ENCODE results near the gene NTF4. TPM values are rescaled to one million over a fixed set of nuclear protein-coding genes. Genes with fewer than 3 reads are reported as not detected.
"Not testable (repeated sequence)": the region's sequence is repeated elsewhere in the genome, so short reads cannot be mapped to it uniquely, and the experiment has no call there.

The NTF4 gene
- total RNA-seq, 1 donor: not detected

GRCh38 chr19:49042177-49042576 lies 22.4 kb downstream of the NTF4 start:
- H3K79me2 ChIP-seq (ENCODE audit: insufficient read depth, low read length): no peaks in the 10 kb centered on the region
- TF ChIP-seq CTCF (IDR thresholded peaks at IDR 0.05; ENCODE audit: extremely low read depth, low read depth, low read length): no peak
- no peak overlapping the region for H3K4me3 ChIP-seq (ENCODE audit: insufficient read depth, low read length)
- peaks cover 4% of the 10 kb centered on the region for H3K4me1 ChIP-seq (ENCODE audit: insufficient read depth, low read length)
- H3K27ac ChIP-seq (ENCODE audit: low read depth, low read length): no peak overlapping the region
- H3K27me3 ChIP-seq (ENCODE audit: insufficient read depth, low read length): no peaks in the 10 kb centered on the region
- H3K9me3 ChIP-seq (ENCODE audit: low read depth, low read length): no peaks in the 10 kb centered on the region
- H4K20me1 ChIP-seq (ENCODE audit: insufficient read depth, low read length): no peaks in the 10 kb centered on the region
- DNase-seq (ENCODE audit: insufficient read length, low spot score, missing footprints): peak; percentile 87
- no peak overlapping the region for H2AFZ ChIP-seq (ENCODE audit: low read length)
- H3K36me3 ChIP-seq (ENCODE audit: insufficient read depth, low read length): no peaks in the 10 kb centered on the region
- no peak overlapping the region for H3K4me2 ChIP-seq (ENCODE audit: insufficient read depth, low read length)

- not testable (repeated sequence) for H3K79me2 ChIP-seq (ENCODE audit: insufficient read depth, low read length); H2AFZ ChIP-seq (ENCODE audit: low read length); H3K27me3 ChIP-seq (ENCODE audit: insufficient read depth, low read length); H3K27ac ChIP-seq (ENCODE audit: low read depth, low read length); H4K20me1 ChIP-seq (ENCODE audit: insufficient read depth, low read length); H3K4me3 ChIP-seq (ENCODE audit: insufficient read depth, low read length); H3K9me3 ChIP-seq (ENCODE audit: low read depth, low read length); H3K4me2 ChIP-seq (ENCODE audit: insufficient read depth, low read length); H3K4me1 ChIP-seq (ENCODE audit: insufficient read depth, low read length); H3K36me3 ChIP-seq (ENCODE audit: insufficient read depth, low read length); DNase-seq (ENCODE audit: insufficient read length, low spot score, missing footprints)
These were observed 24.9 kb downstream of the NTF4 start for GRCh38 chr19:49039736-49040135.

- H4K20me1 ChIP-seq (ENCODE audit: insufficient read depth, low read length); H3K4me1 ChIP-seq (ENCODE audit: insufficient read depth, low read length); H2AFZ ChIP-seq (ENCODE audit: low read length); H3K27me3 ChIP-seq (ENCODE audit: insufficient read depth, low read length); H3K36me3 ChIP-seq (ENCODE audit: insufficient read depth, low read length); H3K79me2 ChIP-seq (ENCODE audit: insufficient read depth, low read length); H3K27ac ChIP-seq (ENCODE audit: low read depth, low read length); H3K9me3 ChIP-seq (ENCODE audit: low read depth, low read length); H3K4me3 ChIP-seq (ENCODE audit: insufficient read depth, low read length): not testable (repeated sequence)
- H3K4me2 ChIP-seq (ENCODE audit: insufficient read depth, low read length): peak overlapping the region; percentile 36
- DNase-seq (ENCODE audit: insufficient read length, low spot score, missing footprints): peak; percentile 91
These were observed 25.9 kb downstream of the NTF4 start for GRCh38 chr19:49038557-49039276.

- H3K36me3 ChIP-seq (ENCODE audit: insufficient read depth, low read length); H3K27me3 ChIP-seq (ENCODE audit: insufficient read depth, low read length); H3K79me2 ChIP-seq (ENCODE audit: insufficient read depth, low read length); H3K9me3 ChIP-seq (ENCODE audit: low read depth, low read length); H3K4me2 ChIP-seq (ENCODE audit: insufficient read depth, low read length); H3K27ac ChIP-seq (ENCODE audit: low read depth, low read length); H2AFZ ChIP-seq (ENCODE audit: low read length); DNase-seq (ENCODE audit: insufficient read length, low spot score, missing footprints); H3K4me1 ChIP-seq (ENCODE audit: insufficient read depth, low read length); H4K20me1 ChIP-seq (ENCODE audit: insufficient read depth, low read length); H3K4me3 ChIP-seq (ENCODE audit: insufficient read depth, low read length): not testable (repeated sequence)
These were observed 26.5 kb downstream of the NTF4 start for GRCh38 chr19:49038111-49038510.

GRCh38 chr19:49036815-49037214 lies 27.8 kb downstream of the NTF4 start, which contains the start of gene CGB1:
TSS of gene CGB1 (minus strand) at chr19:49036895. CDS start at chr19:49036711, 184 bp downstream.
- H2AFZ ChIP-seq (ENCODE audit: low read length); H3K27me3 ChIP-seq (ENCODE audit: insufficient read depth, low read length); H3K27ac ChIP-seq (ENCODE audit: low read depth, low read length); H3K4me3 ChIP-seq (ENCODE audit: insufficient read depth, low read length); H3K36me3 ChIP-seq (ENCODE audit: insufficient read depth, low read length); H3K4me1 ChIP-seq (ENCODE audit: insufficient read depth, low read length); H3K4me2 ChIP-seq (ENCODE audit: insufficient read depth, low read length); H3K79me2 ChIP-seq (ENCODE audit: insufficient read depth, low read length); H3K9me3 ChIP-seq (ENCODE audit: low read depth, low read length); H4K20me1 ChIP-seq (ENCODE audit: insufficient read depth, low read length): not testable (repeated sequence)
- DNase-seq (ENCODE audit: insufficient read length, low spot score, missing footprints): peak; percentile 31
- TF ChIP-seq CTCF (IDR thresholded peaks at IDR 0.05; ENCODE audit: extremely low read depth, low read depth, low read length): peak; percentile 42

Measured in osteoblast (primary cell).